ENCODE data around the gene PLA2G2A.

GRCh38 chr1:20008391-20008841 lies 29.0 kb upstream of the PLA2G2A start:
- TF ChIP-seq ATF3 (IDR thresholded peaks at IDR 0.05; ENCODE audit: insufficient read depth, low read depth, low read length): no peak
- no peak for TF ChIP-seq JUND (IDR thresholded peaks at IDR 0.05; ENCODE audit: low read length)
- no peak for TF ChIP-seq CTCF (IDR thresholded peaks at IDR 0.05; ENCODE audit: control extremely low read depth in 1 of 3, insufficient read depth in 1 of 3, low read depth in 1 of 3, low read length in 3 of 3)
